ENCODE measurements around the gene SLC9C1.

SLC9C1 gene

DNA sequence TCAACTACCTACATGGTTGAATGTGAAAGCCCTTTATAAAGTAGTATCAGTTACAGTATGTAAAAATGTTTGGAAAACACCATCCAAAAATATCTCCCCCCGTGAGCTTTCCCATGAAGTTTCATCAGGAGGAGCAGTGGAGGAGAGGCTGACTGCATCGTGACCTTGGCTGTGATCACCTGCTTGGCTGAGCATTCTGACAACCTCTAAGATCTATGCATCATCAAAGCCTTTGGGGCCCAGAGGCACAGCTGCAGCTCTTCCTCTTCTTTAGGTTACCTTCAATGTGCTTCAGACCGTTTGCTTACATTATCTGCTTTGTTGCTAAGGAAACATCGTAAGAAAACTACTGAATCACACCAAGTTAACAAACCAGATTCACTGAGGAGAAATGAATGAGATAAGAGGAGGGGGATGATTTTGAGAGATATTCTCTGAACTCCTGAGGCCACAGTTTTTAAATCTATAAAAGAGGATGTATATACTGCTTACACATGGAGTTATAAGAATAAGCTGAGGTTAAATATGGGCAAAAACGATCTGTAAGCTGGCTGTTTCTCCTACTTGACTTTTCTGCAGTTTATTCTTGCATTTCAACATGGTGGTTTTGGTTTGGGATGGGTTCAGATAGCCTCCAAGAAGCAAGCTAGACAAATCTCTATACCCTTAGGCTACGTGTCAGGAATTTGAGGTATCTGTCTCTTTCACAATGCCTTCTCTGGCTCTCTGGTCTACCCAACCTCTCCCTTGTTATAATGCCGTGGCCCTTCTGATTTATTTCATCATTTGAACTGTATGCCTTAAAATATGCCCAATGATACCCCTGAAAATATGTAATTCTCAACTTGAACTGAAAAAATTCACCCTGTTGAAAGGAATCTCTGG lies 164.9 kb downstream of the SLC9C1 start:
- no peak for DNase-seq

DNA sequence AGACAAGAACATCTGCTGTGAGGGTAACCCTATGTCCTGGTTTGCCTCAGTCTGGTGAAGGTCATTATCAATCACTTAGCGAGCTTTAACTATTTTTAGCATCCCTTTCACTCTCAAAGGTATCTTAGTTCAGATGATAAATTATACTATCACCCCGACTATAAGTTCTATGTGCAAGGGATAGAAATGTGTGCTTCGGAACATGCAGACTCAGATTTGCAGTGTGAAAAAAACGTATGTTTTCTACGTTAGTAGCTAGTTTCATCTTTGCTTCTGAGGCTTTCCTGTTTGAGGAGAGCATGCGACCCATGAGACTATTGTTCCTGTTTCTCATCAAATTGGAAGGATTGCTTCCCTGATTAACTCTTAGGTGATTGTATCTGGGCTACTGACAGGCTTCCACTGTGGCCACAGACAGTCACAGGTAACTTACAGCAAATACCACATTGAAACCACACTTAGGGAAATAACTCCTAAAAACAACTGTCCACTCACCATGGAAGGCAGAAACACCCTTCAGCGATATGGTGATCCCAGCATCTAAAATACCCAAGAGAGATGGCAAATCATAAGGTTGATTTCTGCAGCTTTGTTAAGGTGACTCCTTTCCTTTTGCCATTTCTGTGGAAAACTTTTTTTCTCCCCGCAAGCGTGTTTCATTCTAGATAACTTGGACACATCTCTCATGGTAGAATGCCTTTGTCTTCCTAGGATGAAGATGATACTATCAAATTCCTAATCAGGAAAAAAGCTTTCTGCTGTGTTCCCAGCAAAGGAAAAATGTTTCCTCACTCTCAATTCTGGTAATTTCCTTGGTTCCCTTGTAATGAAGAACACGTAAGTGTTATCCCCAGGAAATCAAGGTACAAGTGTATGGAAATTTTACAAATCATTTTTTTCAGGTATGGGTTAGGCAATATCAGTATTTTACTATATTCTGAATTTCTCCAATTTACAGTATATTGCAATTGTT lies 166.2 kb downstream of the SLC9C1 start:
- DNase-seq, result no peak

DNA sequence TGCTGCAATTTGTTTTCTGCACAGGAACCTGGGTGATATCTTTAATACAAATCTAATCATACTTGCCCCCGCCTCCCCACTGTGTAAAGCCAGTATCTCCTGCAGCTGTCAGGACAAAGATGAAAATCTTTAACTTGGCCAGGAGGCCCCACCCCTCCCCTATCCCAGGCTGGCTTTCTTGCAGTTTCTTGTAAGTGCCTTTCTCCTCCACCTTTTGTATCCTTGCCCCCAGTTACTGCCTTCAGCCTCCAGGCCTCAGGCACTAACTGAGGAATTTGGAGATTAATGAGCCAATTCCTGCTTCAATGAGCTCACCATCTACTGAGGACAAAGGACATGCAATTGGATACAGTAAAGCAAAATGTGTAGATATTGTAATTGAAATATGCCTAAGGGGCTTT lies 167.5 kb downstream of the SLC9C1 start:
- DNase-seq, result no peak

DNA sequence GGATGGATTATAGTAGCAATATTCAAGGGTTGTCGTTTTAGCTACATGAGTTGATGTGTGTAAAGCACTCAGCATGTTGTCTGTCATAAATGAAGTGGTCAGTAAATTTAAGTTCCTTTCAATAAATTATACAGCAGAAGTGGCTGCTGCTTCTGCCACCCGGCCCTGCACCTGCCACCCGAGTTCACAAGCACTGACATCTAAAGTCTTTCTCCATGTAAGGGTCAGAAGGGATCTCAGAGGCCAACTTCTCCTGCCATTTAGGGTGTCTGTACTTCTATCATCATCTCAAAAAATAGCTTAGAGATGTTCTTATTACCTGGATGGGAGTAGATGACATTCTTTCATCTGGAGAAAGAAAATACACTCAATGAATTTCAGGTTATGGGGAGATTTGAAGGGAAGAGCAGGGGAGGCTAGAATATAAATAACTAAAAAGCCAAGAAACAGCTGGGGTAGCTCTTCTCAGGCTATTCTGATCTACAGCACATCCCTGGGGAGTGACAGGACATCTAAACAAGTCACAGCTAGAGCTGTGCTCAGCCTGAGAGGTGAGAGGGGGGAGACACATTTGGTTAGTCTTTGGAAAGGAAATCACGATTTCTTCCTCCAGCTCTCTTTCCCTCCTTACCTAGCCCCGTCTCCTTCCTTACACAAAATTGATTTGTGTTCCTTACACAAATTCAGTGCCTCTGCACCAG lies 169.0 kb downstream of the SLC9C1 start:
- DNase-seq, result no peak

DNA sequence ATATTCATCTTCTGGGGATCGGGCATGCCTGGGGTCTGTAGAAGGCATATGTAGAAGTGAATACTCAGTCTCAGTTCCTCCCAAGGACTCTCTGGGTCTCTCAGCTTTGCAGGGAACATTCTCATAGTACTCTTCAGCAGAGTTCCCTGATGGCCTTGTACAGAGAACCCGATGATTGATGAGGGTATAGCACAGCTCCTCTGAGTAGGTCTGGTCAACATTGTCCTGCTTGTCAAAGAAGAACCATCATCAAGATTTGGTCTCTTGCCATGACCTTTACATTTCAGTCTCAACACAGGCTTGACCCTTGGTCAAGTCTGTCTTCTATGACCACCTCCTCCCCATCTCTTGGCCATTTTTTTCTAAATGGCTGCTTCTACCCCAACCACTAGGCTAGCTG lies 170.5 kb downstream of the SLC9C1 start:
- DNase-seq, result no peak

DNA sequence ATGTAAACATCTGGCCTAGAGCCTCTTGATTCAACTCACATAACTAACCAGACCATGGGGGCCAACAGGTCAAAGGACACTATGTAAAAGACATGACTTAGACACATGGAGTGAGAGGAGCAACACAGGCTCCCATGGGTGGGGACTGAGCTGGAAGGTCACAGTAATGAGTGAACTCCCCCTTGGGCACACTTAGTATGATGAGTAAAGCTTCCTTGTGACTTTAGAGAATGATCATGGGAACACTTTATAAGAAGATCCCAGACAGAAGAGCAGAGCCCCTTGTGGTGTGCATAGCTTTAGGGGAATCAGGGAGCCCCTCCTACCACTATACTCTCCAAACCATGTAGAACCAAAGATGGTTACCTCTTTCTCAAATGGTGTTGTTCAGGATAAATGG lies 171.1 kb downstream of the SLC9C1 start:
- DNase-seq, result no peak

DNA sequence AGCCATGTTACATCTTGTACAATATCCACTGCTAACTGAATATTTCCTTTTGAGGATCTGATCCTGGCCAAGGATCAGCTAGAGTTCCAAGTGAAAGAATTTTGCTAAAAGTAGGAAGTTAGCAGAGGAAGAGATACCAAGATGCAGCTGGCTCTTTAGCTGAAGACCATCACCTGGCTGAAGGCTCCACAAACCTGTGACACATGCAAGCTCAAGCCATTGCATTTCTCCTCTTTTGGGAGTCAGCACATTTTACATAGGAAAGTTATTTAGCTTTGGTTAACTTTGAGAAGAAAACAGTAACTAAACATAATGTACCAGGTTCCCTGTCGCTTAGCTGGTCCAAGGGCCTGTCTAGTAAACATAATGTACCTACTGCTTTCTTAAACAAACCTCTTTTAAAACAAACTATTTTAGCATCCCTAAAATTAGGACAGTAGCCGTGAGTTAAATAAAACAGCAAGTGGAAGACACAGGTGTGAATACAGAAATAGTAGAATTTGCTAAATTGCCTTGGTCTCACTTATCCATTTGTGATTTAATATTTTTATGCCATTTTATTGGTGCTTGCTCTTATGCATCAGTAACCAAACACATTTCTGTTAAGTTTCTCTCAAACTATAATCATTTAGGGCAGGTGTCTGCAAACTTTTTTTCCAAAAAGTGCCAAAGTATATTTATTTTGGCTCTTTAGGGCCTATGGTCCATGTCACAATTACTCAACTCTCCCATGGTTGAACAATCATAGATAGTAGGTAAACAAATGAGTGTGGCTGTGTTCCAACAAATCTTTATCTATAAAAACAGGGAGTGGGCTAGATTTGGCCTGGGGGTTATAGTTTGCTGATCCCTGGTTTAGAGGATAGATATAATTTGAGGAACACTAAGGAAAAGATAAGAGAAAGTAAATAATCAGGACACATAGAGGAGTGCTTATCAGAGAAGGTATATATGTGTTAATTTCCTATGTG lies 172.2 kb downstream of the SLC9C1 start:
- DNase-seq, result no peak

DNA sequence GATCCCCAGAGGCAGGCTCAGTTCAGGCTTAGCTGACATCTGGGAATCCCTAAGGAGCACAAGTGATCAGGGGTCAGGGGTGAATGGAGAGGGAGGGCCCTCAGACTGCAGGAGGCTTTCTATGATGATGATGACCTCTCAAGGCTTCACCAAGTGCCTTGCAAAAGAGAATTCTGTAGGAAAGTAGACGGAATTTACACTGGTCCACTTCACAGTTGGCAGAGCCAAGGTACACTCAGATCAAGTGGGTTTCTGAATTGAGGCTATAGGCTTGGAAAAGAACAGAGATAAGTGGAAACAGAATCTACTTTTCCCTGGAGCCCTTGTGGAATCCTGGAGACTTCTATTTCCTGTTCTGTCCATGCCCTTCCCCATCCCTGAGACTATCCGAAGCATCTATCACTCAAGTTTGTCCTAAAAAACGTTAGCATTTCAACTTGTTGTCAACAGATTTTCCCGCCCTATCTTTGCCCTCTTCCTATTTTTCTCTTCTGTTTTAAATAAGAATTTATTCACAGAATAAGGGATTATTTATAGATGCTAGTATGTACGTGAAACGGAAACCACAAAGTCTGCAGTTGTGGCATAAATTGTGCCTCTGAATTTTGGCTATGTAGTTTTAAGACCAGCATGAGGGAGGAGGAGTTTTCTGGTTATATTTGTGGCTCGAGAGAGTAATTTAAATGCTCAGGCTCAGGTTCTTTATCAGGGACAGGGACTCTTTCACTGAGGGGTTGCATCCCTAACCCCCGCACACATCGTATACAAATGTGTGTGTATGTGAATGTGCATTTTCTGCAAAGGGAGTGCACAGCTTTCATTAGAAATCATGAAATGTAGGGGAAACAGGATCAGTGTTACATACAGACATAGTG lies 173.8 kb downstream of the SLC9C1 start:
- DNase-seq, result no peak

DNA sequence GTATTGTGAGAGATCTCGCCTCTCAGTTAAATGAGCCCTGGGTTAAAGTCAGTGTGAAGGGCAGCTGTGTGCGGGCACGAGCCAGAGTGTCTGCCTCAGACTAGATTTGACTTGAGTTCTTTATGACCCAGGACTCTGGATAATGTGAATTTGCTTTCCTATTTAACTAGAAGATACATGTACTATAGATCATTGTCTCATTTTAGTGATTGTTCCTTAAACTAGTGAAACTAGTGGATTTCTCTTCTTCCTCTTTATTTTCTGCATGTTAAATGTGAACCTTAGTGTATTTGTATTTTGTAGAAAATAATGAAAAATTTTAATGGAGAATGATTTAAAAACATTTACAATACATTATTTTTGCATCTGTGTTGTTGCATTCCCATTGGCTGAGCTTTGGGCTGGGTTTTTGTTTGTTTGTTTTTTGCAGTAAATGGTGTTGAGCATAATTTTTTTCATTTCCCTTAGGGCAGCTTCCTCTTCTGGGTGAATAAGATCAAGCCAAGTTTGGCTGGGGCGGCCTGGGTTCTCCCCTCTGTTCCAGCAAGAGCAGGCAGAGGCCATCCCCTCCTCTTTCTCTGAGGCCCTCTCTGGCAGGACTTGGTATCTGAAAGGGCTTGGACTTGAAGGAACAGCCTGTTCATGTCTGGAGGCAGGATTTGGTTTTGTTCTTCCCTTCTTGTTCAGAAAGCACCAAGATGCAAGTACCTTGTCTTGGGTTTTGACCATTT lies 176.0 kb downstream of the SLC9C1 start:
- no peak for DNase-seq

DNA sequence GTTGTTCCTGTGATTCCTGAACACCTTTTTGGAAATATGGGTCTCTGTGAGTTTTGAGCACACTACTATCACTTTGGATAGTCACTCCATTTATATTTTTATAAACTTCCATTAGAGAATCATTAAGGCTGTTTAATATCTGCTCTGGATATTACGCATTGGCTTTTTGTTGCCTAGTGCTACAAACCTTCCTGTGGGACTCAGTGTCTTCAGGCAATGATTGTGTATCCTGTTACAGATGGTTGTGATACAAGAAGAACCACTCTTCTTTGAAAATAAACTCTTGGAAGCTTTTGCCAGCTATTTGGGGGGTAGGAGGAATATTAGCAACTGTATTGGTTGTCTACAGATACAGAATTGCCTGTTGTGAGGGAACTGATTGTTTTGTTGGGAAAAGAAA lies 176.6 kb downstream of the SLC9C1 start:
- DNase-seq, result no peak

DNA sequence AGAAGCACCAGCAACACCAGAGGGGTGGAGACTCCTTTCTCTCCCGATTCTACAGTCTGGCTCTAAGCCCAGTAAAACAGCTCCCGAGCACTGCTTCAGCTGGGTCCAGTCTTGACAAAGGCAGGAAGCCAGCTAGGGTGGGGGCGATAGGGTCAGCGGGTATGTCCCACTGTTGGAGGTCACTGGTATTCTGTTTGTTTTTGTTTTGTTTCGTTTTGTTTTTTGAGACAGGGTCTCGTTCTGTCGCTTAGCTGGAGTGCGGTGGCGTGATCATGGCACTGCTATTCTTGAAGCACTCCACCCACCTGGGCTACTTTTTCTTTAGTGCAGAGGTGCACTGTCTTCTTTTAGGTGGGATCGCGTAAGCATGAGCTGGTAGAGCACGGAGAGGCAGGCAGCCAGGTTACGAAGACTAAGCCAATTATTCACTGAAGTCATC lies 177.2 kb downstream of the SLC9C1 start:
- DNase-seq, result no peak

DNA sequence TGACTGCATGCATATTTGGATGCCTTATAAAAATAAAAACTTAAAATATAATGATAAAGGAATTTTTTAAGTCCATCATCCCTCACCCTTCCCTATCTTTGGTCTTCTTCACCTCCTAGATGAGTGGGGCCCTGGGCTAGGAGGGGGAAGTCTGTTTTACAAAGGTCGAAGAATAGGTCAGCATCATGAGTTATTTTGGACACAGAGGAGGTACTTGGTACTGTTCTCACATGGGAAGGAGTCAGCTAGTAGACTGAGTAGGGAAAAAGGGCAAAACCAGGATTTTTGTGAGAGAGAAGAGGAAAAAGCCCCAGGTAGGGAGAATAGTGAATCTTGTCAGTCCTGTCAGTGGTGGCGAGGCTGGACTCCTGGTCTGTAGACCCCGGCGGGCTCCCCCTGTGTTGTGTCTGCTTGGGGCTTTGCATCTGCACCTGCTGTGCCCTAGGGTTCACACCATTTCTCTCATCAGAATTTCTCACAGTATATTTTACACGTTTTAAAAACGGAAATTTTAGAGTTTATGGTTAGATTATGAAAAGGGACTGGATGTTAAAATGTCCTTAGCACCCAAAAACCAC lies 178.1 kb downstream of the SLC9C1 start:
- DNase-seq, result no peak

DNA sequence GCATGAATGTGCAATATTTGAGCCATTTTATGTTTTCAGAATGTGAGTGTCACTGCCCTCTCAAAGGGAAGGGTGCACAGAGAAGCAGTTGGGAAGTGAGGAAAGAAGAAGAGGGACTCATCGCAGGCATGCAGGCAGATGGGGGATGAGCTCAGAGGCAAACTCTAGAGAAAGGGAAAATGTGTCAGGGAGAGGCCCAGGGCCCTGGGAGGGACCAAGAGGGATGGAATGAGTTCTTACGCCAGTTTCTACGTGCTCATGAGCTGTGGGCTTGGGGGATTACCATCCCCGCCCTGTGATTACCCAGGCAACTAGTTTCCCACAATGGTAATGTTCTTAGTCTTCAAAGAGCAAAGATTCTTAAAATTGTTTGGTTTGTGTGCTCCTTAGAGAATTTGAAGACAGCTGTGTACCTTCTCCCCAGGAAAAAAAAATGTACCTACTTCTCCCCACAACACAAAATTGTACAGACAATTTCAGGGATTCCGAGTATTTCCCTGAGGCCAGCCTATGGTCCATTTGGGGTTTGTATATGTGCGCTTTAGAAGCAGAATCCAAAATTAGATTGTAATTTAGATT lies 178.8 kb downstream of the SLC9C1 start:
- no peak for DNase-seq

DNA sequence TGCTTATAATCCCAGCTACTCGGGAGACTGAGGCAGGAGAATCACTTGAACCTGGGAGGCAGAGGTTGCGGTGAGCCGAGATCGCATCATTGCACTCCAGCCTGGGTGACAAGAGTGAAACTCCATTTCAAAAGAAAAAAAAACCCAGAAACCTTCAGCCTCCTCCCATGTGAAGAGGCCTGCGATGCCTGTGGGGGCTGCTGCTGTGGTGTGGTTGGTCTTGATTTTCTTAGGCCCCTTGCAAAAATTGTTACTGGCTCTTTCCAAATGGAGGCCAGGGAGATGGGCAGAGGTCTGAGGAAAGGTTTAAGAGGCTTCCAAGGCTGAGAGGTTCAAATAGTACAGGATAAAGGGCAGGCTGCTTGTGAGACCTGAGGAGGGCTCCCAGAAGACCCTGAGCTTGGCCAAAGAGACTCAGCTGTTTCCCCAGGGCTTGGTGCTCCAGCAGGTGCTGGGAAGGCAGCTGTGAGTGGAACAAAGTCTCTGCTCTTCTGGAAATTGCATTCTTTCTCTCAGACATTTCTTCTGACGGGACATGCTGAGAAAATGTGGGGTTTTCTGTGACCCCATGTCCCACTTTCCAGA lies 179.3 kb downstream of the SLC9C1 start:
- DNase-seq, result no peak

DNA sequence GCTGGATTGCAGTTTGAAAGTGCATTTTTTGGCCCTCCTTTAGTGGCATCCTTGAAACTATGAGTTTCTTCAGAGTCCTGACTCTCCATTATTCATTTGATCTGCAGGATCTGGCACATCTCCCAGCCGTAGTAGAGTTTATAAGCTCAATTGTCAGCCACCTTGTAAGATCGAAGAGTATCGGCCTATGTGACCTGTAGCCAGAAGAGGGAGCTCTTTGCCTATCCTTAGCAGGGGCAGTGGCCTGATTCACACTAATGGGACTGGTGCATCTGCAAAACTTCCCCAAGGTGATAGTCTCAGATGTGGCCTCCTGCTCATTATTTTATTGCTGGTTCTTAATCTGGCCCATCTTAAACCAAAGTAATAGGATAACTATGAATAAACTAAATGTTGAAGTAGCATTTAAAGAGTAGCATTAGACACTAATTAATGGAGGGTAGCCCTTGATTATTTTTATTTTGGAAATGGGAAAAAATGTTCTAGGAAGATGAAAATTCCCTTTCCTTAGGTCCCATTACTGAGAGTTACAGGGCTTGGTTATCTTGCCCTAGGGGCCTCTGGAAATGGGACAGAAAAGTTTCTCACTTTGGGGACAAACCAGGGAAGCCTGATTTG lies 182.1 kb downstream of the SLC9C1 start:
- DNase-seq, result peak; percentile 73

DNA sequence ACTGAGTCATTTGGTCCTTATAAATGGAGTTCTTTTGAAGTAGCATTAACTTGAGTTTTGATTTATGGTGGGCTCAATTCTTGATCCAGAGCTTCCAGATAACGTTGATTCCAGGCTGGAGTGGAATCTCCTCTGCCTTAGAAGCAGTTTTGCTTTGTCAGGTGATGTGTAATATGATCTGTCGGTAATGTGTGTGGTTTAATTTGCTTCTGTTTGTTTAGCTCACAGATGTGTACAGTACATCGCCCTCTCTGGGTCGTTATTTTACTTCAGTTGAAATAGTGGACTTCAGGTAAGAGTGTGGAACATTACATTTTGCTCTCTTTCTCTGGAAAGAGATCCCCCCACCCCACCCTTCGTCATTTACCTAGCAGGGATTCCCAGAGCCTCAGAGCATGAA lies 184.7 kb downstream of the SLC9C1 start:
- DNase-seq, result no peak

DNA sequence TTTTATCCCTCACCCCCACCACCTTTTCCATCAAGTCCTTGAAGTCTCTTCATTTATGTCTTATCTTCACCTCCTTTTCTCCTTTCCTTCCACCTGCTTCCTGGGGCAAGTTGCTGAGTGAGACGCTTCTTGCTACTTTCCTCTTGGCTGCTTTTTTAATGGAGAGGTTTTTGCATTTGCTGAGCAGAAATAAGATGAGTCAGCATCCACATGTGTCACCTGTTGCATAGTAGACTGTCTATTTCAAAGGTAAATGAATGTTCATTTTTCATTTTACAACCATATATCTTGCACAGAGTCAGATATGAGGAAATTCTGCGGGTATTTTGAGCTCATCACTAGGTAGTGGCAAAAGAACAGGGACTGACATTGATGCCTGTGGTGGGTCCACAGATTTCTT lies 189.2 kb downstream of the SLC9C1 start:
- DNase-seq, result no peak

DNA sequence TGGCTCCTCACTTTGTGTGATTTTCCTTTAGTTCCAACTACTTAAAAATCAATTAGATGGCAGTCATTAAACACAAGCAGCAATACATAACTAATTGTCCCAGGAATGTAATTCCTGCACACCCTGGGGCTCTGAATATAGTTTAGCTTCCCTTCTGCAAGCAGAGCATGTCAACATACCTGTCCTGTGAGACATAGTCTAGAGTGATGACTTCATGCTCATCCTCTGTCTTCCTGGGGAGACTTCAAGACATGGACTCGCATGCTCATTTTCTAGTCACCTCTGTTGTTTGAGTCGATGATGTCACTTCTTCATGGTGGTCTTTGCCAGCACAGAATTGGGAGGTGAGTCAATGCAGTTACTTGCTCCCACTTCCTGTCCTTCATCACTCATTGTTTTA lies 192.1 kb downstream of the SLC9C1 start:
- DNase-seq, result no peak

DNA sequence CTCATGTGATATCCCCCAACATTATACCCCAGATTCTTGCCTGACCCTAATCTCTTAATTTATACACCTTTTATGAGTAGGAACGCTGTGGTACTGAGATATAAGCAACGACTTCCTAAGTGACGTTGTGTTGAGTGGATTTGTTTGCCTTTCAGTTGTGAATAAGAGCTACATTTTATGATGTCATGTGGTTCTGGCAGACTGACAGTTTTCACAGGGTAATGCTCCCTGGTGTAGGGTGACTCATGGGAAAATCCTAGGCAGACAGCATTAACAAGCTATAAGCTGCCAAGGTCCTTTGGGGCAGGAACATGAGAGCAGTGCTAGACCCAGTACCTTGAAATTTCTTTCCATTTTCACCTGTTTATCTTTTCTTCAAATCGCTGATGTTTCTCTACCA lies 196.6 kb downstream of the SLC9C1 start:
- no peak for DNase-seq

Measured in activated CD8-positive, alpha-beta memory T cell treated with anti-CD3 and anti-CD28 coated beads for 24 hours (primary cell).